SK-N-SH (cell line): ENCODE results near the gene MOCS2. TPM values are rescaled to one million over a fixed set of nuclear protein-coding genes. Genes with fewer than 3 reads are reported as not detected.

Experiments used
- CTCF ChIA-PET: fragments of 300-600, 350-600 bp; formaldehyde crosslinking; extraction: SDS; loops from one replicate; lab custom pipeline; 2021; lab: Yijun Ruan, JAX
- POLR2A ChIA-PET: fragments of 350-600 bp; sonication (Branson Sonifier 250); formaldehyde crosslinking; extraction: SDS; loops from one replicate; lab custom pipeline; 2020; ENCODE audit warnings: antibody characterized with exemption, inconsistent platforms; lab: Yijun Ruan, JAX
- DNase-seq: peaks from one replicate; pipeline ENCODE4 v3.0.0; 2012
- H2AFZ ChIP-seq: fragments of 200-600 bp; sonication (generic); 2 replicates; pipeline ENCODE4 v1.8.1; 2016; ENCODE audit warnings: antibody characterized with exemption, mild to moderate bottlenecking, low read depth
- H3F3A ChIP-seq: fragments of 200-600 bp; sonication (generic); replicated peaks from 2 replicates; pipeline ENCODE3; 2016; ENCODE audit warnings: antibody characterized with exemption, mild to moderate bottlenecking; ENCODE audit not compliant: insufficient read depth
- H3K27ac ChIP-seq, 2 experiments: fragments of 200-500 bp in 1 of 2; fragments of 200-600 bp in 1 of 2; sonication (Bioruptor generic) in 1 of 2; sonication (generic), shearing (Covaris generic) in 1 of 2; 2 replicates each; pipeline versions ENCODE4 v1.5.1 to v1.6.1; 2014 to 2016; ENCODE audit warnings: low read depth in 2 of 2, inconsistent platforms in 1 of 2, low read length in 1 of 2, mild to moderate bottlenecking in 1 of 2, mixed read lengths in 1 of 2
- H3K27me3 ChIP-seq: fragments of 200-600 bp; sonication (generic), shearing (Covaris generic); 2 replicates; pipeline ENCODE4 v1.6.1; 2016; ENCODE audit warnings: mixed run types; ENCODE audit not compliant: insufficient read depth
- H3K36me3 ChIP-seq, 2 experiments: fragments of 200-500 bp in 1 of 2; fragments of 200-600 bp in 1 of 2; sonication (Bioruptor generic) in 1 of 2; sonication (generic) in 1 of 2; replicated peaks in 1 of 2; 2 replicates each; pipeline versions ENCODE3 to v1.5.1; 2014 to 2016; ENCODE audit warnings: low read length in 1 of 2, mild to moderate bottlenecking in 1 of 2; ENCODE audit not compliant: insufficient read depth in 2 of 2, control insufficient read depth in 1 of 2
- H3K4me1 ChIP-seq, 2 experiments: fragments of 200-500 bp in 1 of 2; fragments of 200-600 bp in 1 of 2; sonication (Bioruptor generic) in 1 of 2; sonication (generic), shearing (Covaris generic) in 1 of 2; 2 replicates each; pipeline versions ENCODE4 v1.5.1 to v1.6.1; 2014 to 2016; ENCODE audit warnings: low read depth in 1 of 2, low read length in 1 of 2, mixed run types in 1 of 2; ENCODE audit not compliant: insufficient read depth in 2 of 2, control insufficient read depth in 1 of 2
- H3K4me2 ChIP-seq: fragments of 200-600 bp; sonication (generic), shearing (Covaris generic); 2 replicates; pipeline ENCODE4 v1.6.1; 2017; ENCODE audit warnings: mixed run types
- H3K4me3 ChIP-seq, 2 experiments: fragments of 200-500 bp in 1 of 2; fragments of 200-600 bp in 1 of 2; sonication (Bioruptor generic) in 1 of 2; sonication (generic), shearing (Covaris generic) in 1 of 2; 2 replicates each; pipeline versions ENCODE4 v1.5.1 to v1.8.1; 2014 to 2016; ENCODE audit warnings: low read depth in 2 of 2, inconsistent platforms in 1 of 2, low read length in 1 of 2, mild to moderate bottlenecking in 1 of 2, mixed read lengths in 1 of 2, moderate library complexity in 1 of 2
- H3K79me2 ChIP-seq: fragments of 200-600 bp; sonication (generic); 2 replicates; pipeline ENCODE4 v1.8.1; 2017; ENCODE audit warnings: mild to moderate bottlenecking; ENCODE audit not compliant: insufficient read depth
- H3K9ac ChIP-seq: fragments of 200-600 bp; sonication (generic); 2 replicates; pipeline ENCODE4 v1.6.1; 2017; ENCODE audit warnings: mixed run types
- H3K9me2 ChIP-seq: fragments of 200-600 bp; sonication (generic); 2 replicates; pipeline ENCODE4 v1.6.1; 2017; ENCODE audit warnings: mixed run types
- H3K9me3 ChIP-seq: fragments of 200-600 bp; sonication (generic); 2 replicates; pipeline ENCODE4 v1.6.1; 2017; ENCODE audit warnings: mixed run types, mild to moderate bottlenecking, moderate library complexity
- H4K20me1 ChIP-seq: fragments of 200-600 bp; sonication (generic); 2 replicates; pipeline ENCODE4 v1.6.1; 2017; ENCODE audit warnings: mild to moderate bottlenecking, mixed run types; ENCODE audit not compliant: insufficient read depth
- CHD2 ChIP-seq: fragments of 150-350 bp; IDR thresholded peaks from 2 replicates; pipeline ENCODE4 v1.6.1; 2018; ENCODE audit warnings: low read length; ENCODE audit not compliant: partially characterized antibody
- EP300 ChIP-seq, 2 experiments: IDR thresholded peaks; 2 replicates each; pipeline versions ENCODE4 v1.4.0 to v1.6.1; 2012; ENCODE audit warnings: borderline replicate concordance in 1 of 2, low read depth in 1 of 2, low read length in 1 of 2
- EZH2phosphoT487 ChIP-seq: fragments of 200-600 bp; sonication (generic); IDR thresholded peaks from 2 replicates; pipeline ENCODE4 v1.6.1; 2017; ENCODE audit warnings: low read depth, mixed run types, mild to moderate bottlenecking, antibody characterized with exemption, moderate library complexity, borderline replicate concordance
- FOSL2 ChIP-seq: IDR thresholded peaks from 2 replicates; pipeline ENCODE4 v1.4.0; 2012; ENCODE audit warnings: low read depth, mild to moderate bottlenecking, moderate library complexity, borderline replicate concordance
- FOXJ3 ChIP-seq: sonication (generic); formaldehyde crosslinking; IDR thresholded peaks from 2 replicates; pipeline ENCODE4 v1.5.1; 2020; ENCODE audit warnings: mild to moderate bottlenecking, missing genetic modification reagents
- MEF2A ChIP-seq: IDR thresholded peaks from 2 replicates; pipeline ENCODE4 v1.4.0; 2012; ENCODE audit warnings: low read depth, borderline replicate concordance
- NRF1 ChIP-seq: IDR thresholded peaks from 2 replicates; pipeline ENCODE4 v1.6.1; 2012; ENCODE audit warnings: low read depth, mild to moderate bottlenecking, low read length
- POLR2AphosphoS5 ChIP-seq: IDR thresholded peaks from 2 replicates; pipeline ENCODE4 v1.6.1; 2012; ENCODE audit warnings: low read depth, low read length
- RAD21 ChIP-seq: IDR thresholded peaks from 2 replicates; pipeline ENCODE4 v1.6.1; 2012; ENCODE audit warnings: mild to moderate bottlenecking, low read length
- SIN3A ChIP-seq: IDR thresholded peaks from 2 replicates; pipeline ENCODE4 v1.6.1; 2012; ENCODE audit warnings: low read depth, mild to moderate bottlenecking, low read length, moderate library complexity, borderline replicate concordance
- TAF1 ChIP-seq: IDR thresholded peaks from 2 replicates; pipeline ENCODE4 v1.6.1; 2012; ENCODE audit warnings: low read depth, mild to moderate bottlenecking, low read length, moderate library complexity, borderline replicate concordance
- TCF12 ChIP-seq: IDR thresholded peaks from 2 replicates; pipeline ENCODE4 v1.4.0; 2012
- WGBS: methylation state at CpG from one replicate; pipeline ENCODE4 v1.1.6; 2017; ENCODE audit warnings: low lambda C conversion rate; 5-methylcytosine and 5-hydroxymethylcytosine counted together
- polyA plus RNA-seq, 3 experiments: library from polyadenylated mRNA; depleted of rRNA; stranded (reverse); fragments of >200 nt; gene quantifications; 2 replicates each; pipeline ENCODE4 v1.2.3, GENCODE V29; 2012
- TF ChIP-seq, protein P1 (sequence below): IDR thresholded peaks from 2 replicates; pipeline ENCODE4 v1.4.0; 2012; ENCODE audit warnings: low read depth
- TF ChIP-seq, protein P2 (sequence below): IDR thresholded peaks from 2 replicates; pipeline ENCODE4 v1.4.0; 2012; ENCODE audit warnings: low read depth, borderline replicate concordance
- TF ChIP-seq, protein P3 (sequence below): fragments of 200-600 bp; sonication (generic); IDR thresholded peaks from 2 replicates; pipeline ENCODE4 v1.6.1; 2017; ENCODE audit warnings: antibody characterized with exemption, mild to moderate bottlenecking, moderate library complexity

The MOCS2 gene
- polyA plus RNA-seq, 1 of the 3 experiments (the other 2 are of a cell fraction): 26.4 TPM

DNA sequence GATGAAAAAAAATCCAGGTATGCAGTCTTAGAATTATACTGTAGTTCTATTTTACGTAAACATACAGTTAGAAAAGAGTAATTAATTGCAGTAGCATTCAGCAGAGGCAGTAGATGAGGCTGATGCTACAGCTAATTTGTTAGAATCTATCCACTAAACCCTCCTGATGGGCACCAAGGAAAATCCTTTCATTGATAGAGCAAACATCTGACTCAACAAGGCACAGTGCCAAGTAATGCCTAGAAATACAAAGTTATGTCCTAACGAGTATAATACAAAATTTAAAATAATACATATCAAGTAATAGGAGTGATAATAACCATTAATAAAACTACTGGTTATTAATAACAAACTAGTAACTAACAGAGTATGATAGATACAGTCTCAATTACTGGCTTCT is 9.0 kb downstream of the MOCS2 start:
- 69% methylated on average over 2 of the region's 2 CpGs for WGBS
- no peak for DNase-seq
- POLR2A ChIA-PET: no interaction called here

DNA sequence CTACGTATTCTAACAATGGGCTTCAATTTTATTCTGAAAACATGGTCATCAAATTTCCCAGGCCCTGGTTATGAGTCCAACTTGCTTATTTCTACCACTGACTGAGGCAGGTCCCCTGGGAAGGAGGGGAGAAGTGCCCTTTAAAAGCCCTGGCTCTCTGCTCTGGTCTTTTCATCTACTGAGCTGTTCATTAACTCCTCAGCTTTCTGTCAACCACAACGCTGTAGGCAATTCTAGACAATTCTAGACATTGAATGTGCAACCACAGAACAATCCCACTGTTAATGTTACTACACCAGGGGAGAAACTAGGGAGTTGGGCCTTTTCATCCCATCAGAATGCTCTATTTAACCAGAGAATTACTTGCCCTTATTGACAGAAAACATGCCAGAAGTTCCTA is 10.0 kb downstream of the MOCS2 start:
- CTCF ChIA-PET: interaction anchor here (1.1 to 7.3 kb wide), 5 partner anchors 10 to 184 kb away, joined by 3 to 79 read pairs (median 3); partner anchors contain the start of gene MOCS2
- H3K4me1 ChIP-seq: peaks cover 0 to 10% of the 10 kb centered on the region in 2 experiments; a peak in 2 of 4 replicates
- H3K27me3 ChIP-seq: no peaks in the 10 kb centered on the region
- H3K9me3 ChIP-seq: no peaks in the 10 kb centered on the region
- no peak for DNase-seq
- H3K4me2 ChIP-seq: no peak overlapping the region
- H3K27ac ChIP-seq: peak overlapping the region in 1 of 2 experiments; percentile 23; a peak in 1 of 4 replicates
- WGBS: 82% methylated on average over 2 of the region's 2 CpGs
- H3F3A ChIP-seq: peaks cover 56% of the 10 kb centered on the region
- H3K36me3 ChIP-seq: peaks cover 61 to 78% of the 10 kb centered on the region in 2 experiments
- no peaks in the 10 kb centered on the region for H3K9me2 ChIP-seq
- H2AFZ ChIP-seq: no peak overlapping the region
- no peak for TF ChIP-seq FOSL2
- no peak for TF ChIP-seq SIN3A
- no peak for TF ChIP-seq TCF12
- TF ChIP-seq CHD2: no peak
- TF ChIP-seq, protein P1, sequence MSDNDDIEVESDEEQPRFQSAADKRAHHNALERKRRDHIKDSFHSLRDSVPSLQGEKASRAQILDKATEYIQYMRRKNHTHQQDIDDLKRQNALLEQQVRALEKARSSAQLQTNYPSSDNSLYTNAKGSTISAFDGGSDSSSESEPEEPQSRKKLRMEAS: no peak
- TF ChIP-seq, protein P2, sequence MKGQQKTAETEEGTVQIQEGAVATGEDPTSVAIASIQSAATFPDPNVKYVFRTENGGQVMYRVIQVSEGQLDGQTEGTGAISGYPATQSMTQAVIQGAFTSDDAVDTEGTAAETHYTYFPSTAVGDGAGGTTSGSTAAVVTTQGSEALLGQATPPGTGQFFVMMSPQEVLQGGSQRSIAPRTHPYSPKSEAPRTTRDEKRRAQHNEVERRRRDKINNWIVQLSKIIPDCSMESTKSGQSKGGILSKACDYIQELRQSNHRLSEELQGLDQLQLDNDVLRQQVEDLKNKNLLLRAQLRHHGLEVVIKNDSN: no peak
- peak; percentile 29; the same call in 1 of the 2 replicates for TF ChIP-seq POLR2AphosphoS5
- 0 out of 2 replicates have a peak, but pooled peaks have one; percentile 19 for TF ChIP-seq TAF1
- TF ChIP-seq MEF2A: no peak
- no peak for TF ChIP-seq FOXJ3 (CRISPR knock-in tag)
- no peaks in the 10 kb centered on the region for H4K20me1 ChIP-seq
- H3K9ac ChIP-seq: no peak overlapping the region; the same call in 1 of the 2 replicates
- H3K4me3 ChIP-seq: no peak overlapping the region
- POLR2A ChIA-PET: no interaction called here
- H3K79me2 ChIP-seq: 0 out of 2 replicates have a peak, but pooled peaks cover 5% of the 10 kb centered on the region

More for the DNA sequence above, 9.0 kb downstream of the MOCS2 start:
- Histone ChIP-seq H3K4me3 (no peak overlapping the region), H4K20me1 (no peaks in the 10 kb centered on the region), H3K27me3 (no peaks in the 10 kb centered on the region), H3K4me2 (no peak overlapping the region), H3K27ac (peak overlapping the region in 1 of 2 experiments; percentile 23; a peak in 1 of 4 replicates), H3K4me1 (peaks cover 0 to 10% of the 10 kb centered on the region in 2 experiments; a peak in 1 of 4 replicates), H3K9me3 (no peaks in the 10 kb centered on the region), H3F3A (peaks cover 52% of the 10 kb centered on the region), H3K36me3 (peaks cover 60 to 78% of the 10 kb centered on the region in 2 experiments), H3K9me2 (no peaks in the 10 kb centered on the region), H2AFZ (no peak overlapping the region), H3K79me2 (peaks cover 11% of the 10 kb centered on the region; the same call in 1 of the 2 replicates), H3K9ac (no peak overlapping the region)
- TF ChIP-seq EP300 (IDR thresholded peaks at IDR 0.05; ENCODE audit: borderline replicate concordance in 1 of 2, low read depth in 1 of 2, low read length in 1 of 2): no peak
- no peak for TF ChIP-seq NRF1
- TF ChIP-seq MEF2A: no peak
- TF ChIP-seq EZH2phosphoT487: no peak
- TF ChIP-seq, protein P3, sequence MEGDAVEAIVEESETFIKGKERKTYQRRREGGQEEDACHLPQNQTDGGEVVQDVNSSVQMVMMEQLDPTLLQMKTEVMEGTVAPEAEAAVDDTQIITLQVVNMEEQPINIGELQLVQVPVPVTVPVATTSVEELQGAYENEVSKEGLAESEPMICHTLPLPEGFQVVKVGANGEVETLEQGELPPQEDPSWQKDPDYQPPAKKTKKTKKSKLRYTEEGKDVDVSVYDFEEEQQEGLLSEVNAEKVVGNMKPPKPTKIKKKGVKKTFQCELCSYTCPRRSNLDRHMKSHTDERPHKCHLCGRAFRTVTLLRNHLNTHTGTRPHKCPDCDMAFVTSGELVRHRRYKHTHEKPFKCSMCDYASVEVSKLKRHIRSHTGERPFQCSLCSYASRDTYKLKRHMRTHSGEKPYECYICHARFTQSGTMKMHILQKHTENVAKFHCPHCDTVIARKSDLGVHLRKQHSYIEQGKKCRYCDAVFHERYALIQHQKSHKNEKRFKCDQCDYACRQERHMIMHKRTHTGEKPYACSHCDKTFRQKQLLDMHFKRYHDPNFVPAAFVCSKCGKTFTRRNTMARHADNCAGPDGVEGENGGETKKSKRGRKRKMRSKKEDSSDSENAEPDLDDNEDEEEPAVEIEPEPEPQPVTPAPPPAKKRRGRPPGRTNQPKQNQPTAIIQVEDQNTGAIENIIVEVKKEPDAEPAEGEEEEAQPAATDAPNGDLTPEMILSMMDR: no peak
- no peak for TF ChIP-seq FOXJ3 (CRISPR knock-in tag)
- TF ChIP-seq RAD21: no peak
- CTCF ChIA-PET: interaction anchor here (7.3 kb wide), 1 partner anchor 153 kb away, joined by 79 read pairs; no protein-coding TSS in a partner anchor
